ENCODE measurements around the gene INTS12.
"Not testable (repeated sequence)": the region's sequence is repeated elsewhere in the genome, so short reads cannot be mapped to it uniquely, and the experiment has no call there.

The INTS12 gene

GRCh38 chr4:105708181-105709080 is at the start of gene INTS12, which contains the start of gene GSTCD:
INTS12 (minus strand) TSS chr4:105708689; CDS start chr4:105700005, 8,684 bp downstream.
GSTCD (plus strand) TSS chr4:105708784; CDS start chr4:105717614, 8,830 bp downstream.
- Mint-ChIP-seq H3K9me3 (ENCODE audit: low read depth) (no peaks in the 10 kb centered on the region), H3K27ac (peak within 1 kb of the TSS; percentile 96), H3K4me3 (peak within 1 kb of the TSS; percentile 100), H3K4me1 (ENCODE audit: low read depth) (peaks cover 34% of the 10 kb centered on the region), H3K36me3 (peaks cover 8% of the 10 kb centered on the region), H3K27me3 (no peaks in the 10 kb centered on the region)

- H3K9me3 Mint-ChIP-seq (ENCODE audit: low read depth) = no peaks in the 10 kb centered on the region
- H3K27me3 Mint-ChIP-seq = no peaks in the 10 kb centered on the region
- H3K4me1 Mint-ChIP-seq (ENCODE audit: low read depth) = no peaks in the 10 kb centered on the region
- no peak overlapping the region for H3K4me3 Mint-ChIP-seq
- no peak overlapping the region for H3K27ac Mint-ChIP-seq
- H3K36me3 Mint-ChIP-seq = no peaks in the 10 kb centered on the region
Measured at GRCh38 chr4:105755375-105755774, 46.9 kb upstream of the INTS12 start.

GRCh38 chr4:105753361-105753760 is 44.9 kb upstream of the INTS12 start:
- Mint-ChIP-seq H3K27me3 (no peaks in the 10 kb centered on the region), H3K36me3 (peaks cover 3% of the 10 kb centered on the region), H3K9me3 (ENCODE audit: low read depth) (no peaks in the 10 kb centered on the region), H3K27ac (no peak overlapping the region), H3K4me3 (no peak overlapping the region), H3K4me1 (ENCODE audit: low read depth) (no peaks in the 10 kb centered on the region)

GRCh38 chr4:105751718-105752299 is 43.3 kb upstream of the INTS12 start:
- no peak overlapping the region for H3K4me3 Mint-ChIP-seq
- no peak overlapping the region for H3K27ac Mint-ChIP-seq
- no peaks in the 10 kb centered on the region for H3K4me1 Mint-ChIP-seq (ENCODE audit: low read depth)
- H3K27me3 Mint-ChIP-seq = no peaks in the 10 kb centered on the region
- no peaks in the 10 kb centered on the region for H3K9me3 Mint-ChIP-seq (ENCODE audit: low read depth)
- H3K36me3 Mint-ChIP-seq = peaks cover 3% of the 10 kb centered on the region

- Mint-ChIP-seq H3K36me3 (peaks cover 9% of the 10 kb centered on the region), H3K27me3 (no peaks in the 10 kb centered on the region), H3K27ac (no peak overlapping the region), H3K4me1 (ENCODE audit: low read depth) (no peaks in the 10 kb centered on the region), H3K9me3 (ENCODE audit: low read depth) (no peaks in the 10 kb centered on the region), H3K4me3 (no peak overlapping the region)
Measured at GRCh38 chr4:105748222-105748621, 39.7 kb upstream of the INTS12 start.

GRCh38 chr4:105741548-105741947 is 33.1 kb upstream of the INTS12 start:
- Mint-ChIP-seq H3K4me3 (no peak overlapping the region), H3K4me1 (ENCODE audit: low read depth) (no peaks in the 10 kb centered on the region), H3K27me3 (no peaks in the 10 kb centered on the region), H3K36me3 (peaks cover 43% of the 10 kb centered on the region), H3K27ac (no peak overlapping the region), H3K9me3 (ENCODE audit: low read depth) (peaks cover 20% of the 10 kb centered on the region)

GRCh38 chr4:105735217-105735616 is 26.7 kb upstream of the INTS12 start:
- H3K27ac Mint-ChIP-seq; H3K27me3 Mint-ChIP-seq; H3K4me1 Mint-ChIP-seq (ENCODE audit: low read depth); H3K4me3 Mint-ChIP-seq: not testable (repeated sequence)
- Mint-ChIP-seq H3K36me3 (peaks cover 67% of the 10 kb centered on the region), H3K9me3 (ENCODE audit: low read depth) (peaks cover 24% of the 10 kb centered on the region)

- H3K36me3 Mint-ChIP-seq = peaks cover 49% of the 10 kb centered on the region
- H3K4me1 Mint-ChIP-seq (ENCODE audit: low read depth); H3K9me3 Mint-ChIP-seq (ENCODE audit: low read depth); H3K27me3 Mint-ChIP-seq; H3K4me3 Mint-ChIP-seq; H3K27ac Mint-ChIP-seq: not testable (repeated sequence)
Measured at GRCh38 chr4:105729895-105730294, 21.4 kb upstream of the INTS12 start.

- H3K4me3 Mint-ChIP-seq = no peak overlapping the region
- H3K9me3 Mint-ChIP-seq (ENCODE audit: low read depth) = no peaks in the 10 kb centered on the region
- no peaks in the 10 kb centered on the region for H3K27me3 Mint-ChIP-seq
- H3K27ac Mint-ChIP-seq = no peak overlapping the region
- H3K36me3 Mint-ChIP-seq = peaks cover 27% of the 10 kb centered on the region
- H3K4me1 Mint-ChIP-seq (ENCODE audit: low read depth) = no peaks in the 10 kb centered on the region
Measured at GRCh38 chr4:105725623-105726022, 17.1 kb upstream of the INTS12 start.

GRCh38 chr4:105719204-105719603 is 10.7 kb upstream of the INTS12 start:
- Mint-ChIP-seq H3K4me1 (ENCODE audit: low read depth) (peaks cover 3% of the 10 kb centered on the region), H3K4me3 (no peak overlapping the region), H3K27me3 (no peaks in the 10 kb centered on the region), H3K36me3 (peaks cover 3% of the 10 kb centered on the region), H3K9me3 (ENCODE audit: low read depth) (no peaks in the 10 kb centered on the region), H3K27ac (no peak overlapping the region)

- Mint-ChIP-seq H3K36me3 (no peaks in the 10 kb centered on the region), H3K27me3 (no peaks in the 10 kb centered on the region), H3K4me1 (ENCODE audit: low read depth) (peaks cover 3% of the 10 kb centered on the region), H3K9me3 (ENCODE audit: low read depth) (no peaks in the 10 kb centered on the region), H3K4me3 (no peak overlapping the region), H3K27ac (no peak overlapping the region)
Measured at GRCh38 chr4:105715692-105716278, 7.3 kb upstream of the INTS12 start.

- Mint-ChIP-seq H3K9me3 (ENCODE audit: low read depth) (no peaks in the 10 kb centered on the region), H3K27me3 (no peaks in the 10 kb centered on the region), H3K27ac (no peak overlapping the region), H3K36me3 (no peaks in the 10 kb centered on the region), H3K4me3 (no peak overlapping the region), H3K4me1 (ENCODE audit: low read depth) (peaks cover 4% of the 10 kb centered on the region)
Measured at GRCh38 chr4:105714932-105715331, 6.4 kb upstream of the INTS12 start.

- Mint-ChIP-seq H3K27ac (no peak overlapping the region), H3K4me1 (ENCODE audit: low read depth) (peaks cover 12% of the 10 kb centered on the region), H3K9me3 (ENCODE audit: low read depth) (no peaks in the 10 kb centered on the region), H3K36me3 (no peaks in the 10 kb centered on the region), H3K27me3 (no peaks in the 10 kb centered on the region), H3K4me3 (no peak overlapping the region)
Measured at GRCh38 chr4:105714071-105714521, 5.6 kb upstream of the INTS12 start.

GRCh38 chr4:105712766-105713165 is 4.3 kb upstream of the INTS12 start:
- H3K4me1 Mint-ChIP-seq (ENCODE audit: low read depth) = peaks cover 17% of the 10 kb centered on the region
- no peaks in the 10 kb centered on the region for H3K27me3 Mint-ChIP-seq
- H3K36me3 Mint-ChIP-seq = no peaks in the 10 kb centered on the region
- no peak overlapping the region for H3K4me3 Mint-ChIP-seq
- H3K27ac Mint-ChIP-seq = no peak overlapping the region
- H3K9me3 Mint-ChIP-seq (ENCODE audit: low read depth) = no peaks in the 10 kb centered on the region

- Mint-ChIP-seq H3K36me3 (peaks cover 6% of the 10 kb centered on the region), H3K4me1 (ENCODE audit: low read depth) (peaks cover 32% of the 10 kb centered on the region), H3K27me3 (no peaks in the 10 kb centered on the region), H3K27ac (no peak overlapping the region), H3K4me3 (no peak overlapping the region), H3K9me3 (ENCODE audit: low read depth) (no peaks in the 10 kb centered on the region)
Measured at GRCh38 chr4:105710678-105711077, 2.2 kb upstream of the INTS12 start.
